ENCODE data around the gene CCR2. TPM values are rescaled to one million over a fixed set of nuclear protein-coding genes. Genes with fewer than 3 reads are reported as not detected.
"Not testable (repeated sequence)": the region's sequence is repeated elsewhere in the genome, so short reads cannot be mapped to it uniquely, and the experiment has no call there.

CCR2 gene
- 1 to 10 TPM in 1 of 3 donors, under 1 TPM in 2; 0.18 to 1.4 (median 0.41) TPM for total RNA-seq

- peak; percentile 74 to 78 for ATAC-seq
- H3K4me1 Mint-ChIP-seq (ENCODE audit: low read depth) = peaks cover 81% of the 10 kb centered on the region
- no peaks in the 10 kb centered on the region for H3K9me3 Mint-ChIP-seq
- DNase-seq = peak; percentile 14
- no peaks in the 10 kb centered on the region for H3K36me3 Mint-ChIP-seq (ENCODE audit: insufficient read depth)
- H3K4me3 Mint-ChIP-seq = peak within 1 kb of the TSS; percentile 61
- peaks cover 2% of the 10 kb centered on the region for H3K27me3 Mint-ChIP-seq (ENCODE audit: low read depth)
These were observed at the start of gene CCR2 for GRCh38 chr3:46353647-46354410. Gene CCR2, plus strand, starts transcription at chr3:46354111. Its CDS starts 3,417 bp downstream, at chr3:46357528.

GRCh38 chr3:46304739-46305138 lies 49.2 kb upstream of the CCR2 start:
- Mint-ChIP-seq H3K4me1 (ENCODE audit: low read depth) (peaks cover 28% of the 10 kb centered on the region), H3K36me3 (ENCODE audit: insufficient read depth) (no peaks in the 10 kb centered on the region)

DNA sequence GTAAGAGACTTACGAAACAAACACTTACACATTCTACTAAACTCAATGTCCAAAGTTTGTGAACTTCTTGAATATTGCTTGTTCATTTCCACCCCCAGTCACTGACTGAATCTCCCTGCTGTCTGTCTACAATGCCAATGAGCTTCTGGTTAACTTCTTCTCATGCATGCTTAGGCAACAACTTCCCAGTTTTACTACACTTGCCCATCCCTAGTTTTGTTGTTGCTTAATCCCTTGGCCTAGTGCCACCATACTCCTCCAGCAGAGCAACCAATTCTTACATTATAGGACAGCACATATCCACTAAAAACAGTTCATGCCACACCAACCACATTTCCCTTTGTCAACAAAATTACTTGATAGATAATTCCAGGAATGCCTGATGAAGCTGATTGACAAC lies 40.9 kb upstream of the CCR2 start:
- H3K27me3 Mint-ChIP-seq (ENCODE audit: low read depth) = peaks cover 2% of the 10 kb centered on the region
- no peak for DNase-seq
- peaks cover under 1% of the 10 kb centered on the region for H3K9me3 Mint-ChIP-seq
- ATAC-seq = no peak
- peaks cover 4% of the 10 kb centered on the region for H3K4me1 Mint-ChIP-seq (ENCODE audit: low read depth)
- H3K4me3 Mint-ChIP-seq = no peak overlapping the region
- peaks cover 1% of the 10 kb centered on the region for H3K36me3 Mint-ChIP-seq (ENCODE audit: insufficient read depth)

More at GRCh38 chr3:46304739-46305138, 49.2 kb upstream of the CCR2 start:
- Mint-ChIP-seq H3K9me3 (no peaks in the 10 kb centered on the region), H3K27me3 (ENCODE audit: low read depth) (no peaks in the 10 kb centered on the region), H3K4me3 (no peak overlapping the region)
- ATAC-seq (no peak), DNase-seq (no peak)

DNA sequence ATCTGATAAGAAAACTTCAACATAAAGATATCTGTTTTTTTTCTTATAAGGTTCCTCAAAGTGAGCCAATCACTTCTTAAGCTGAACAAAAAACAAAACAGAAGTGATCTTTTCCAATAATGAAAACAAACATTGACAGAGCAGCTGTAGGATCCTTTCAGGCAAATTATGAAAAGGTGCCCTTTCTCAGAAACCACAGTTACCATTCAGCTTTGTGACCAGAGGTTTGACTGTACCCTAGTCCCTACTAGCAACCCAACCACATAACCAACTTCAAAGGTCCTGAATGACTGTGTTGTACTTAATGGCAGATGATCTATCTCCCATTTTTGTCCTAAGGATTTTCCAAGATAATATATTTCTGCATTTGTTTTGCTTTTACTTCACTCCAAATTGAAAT lies 39.4 kb upstream of the CCR2 start:
- peak in 1 of 2 donors; percentile 43 for ATAC-seq
- DNase-seq = no peak
- peaks cover 2% of the 10 kb centered on the region for H3K27me3 Mint-ChIP-seq (ENCODE audit: low read depth)
- H3K36me3 Mint-ChIP-seq (ENCODE audit: insufficient read depth) = peaks cover 3% of the 10 kb centered on the region
- H3K9me3 Mint-ChIP-seq = peaks cover 5% of the 10 kb centered on the region
- peaks cover 4% of the 10 kb centered on the region for H3K4me1 Mint-ChIP-seq (ENCODE audit: low read depth)
- no peak overlapping the region for H3K4me3 Mint-ChIP-seq

DNA sequence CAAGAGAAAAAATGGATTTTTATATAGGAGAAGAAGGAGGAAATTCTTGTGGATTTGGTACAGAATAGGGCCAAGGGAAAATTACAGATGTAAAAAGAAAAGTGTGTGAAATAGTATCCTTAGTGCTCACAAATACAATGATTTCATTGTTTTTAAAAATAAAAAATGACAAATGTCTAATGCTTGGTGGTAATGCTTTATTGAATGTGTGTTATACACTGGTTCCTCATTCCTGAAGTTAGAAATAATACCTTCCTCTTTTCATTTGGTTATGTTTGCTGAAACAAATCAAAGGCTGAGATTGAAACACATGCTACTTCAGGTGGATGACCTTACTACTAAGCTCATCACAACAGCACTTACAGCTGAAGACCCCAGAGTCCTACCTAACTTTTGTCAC lies 37.7 kb upstream of the CCR2 start:
- Mint-ChIP-seq H3K4me3 (no peak overlapping the region), H3K4me1 (ENCODE audit: low read depth) (peaks cover 4% of the 10 kb centered on the region), H3K27me3 (ENCODE audit: low read depth) (no peaks in the 10 kb centered on the region), H3K9me3 (peaks cover 5% of the 10 kb centered on the region), H3K36me3 (ENCODE audit: insufficient read depth) (peaks cover 3% of the 10 kb centered on the region)
- DNase-seq (no peak), ATAC-seq (no peak)

GRCh38 chr3:46318207-46318927 lies 35.5 kb upstream of the CCR2 start:
- Mint-ChIP-seq H3K9me3 (peaks cover 5% of the 10 kb centered on the region), H3K4me3 (no peak overlapping the region), H3K4me1 (ENCODE audit: low read depth) (peaks cover 6% of the 10 kb centered on the region), H3K27me3 (ENCODE audit: low read depth) (no peaks in the 10 kb centered on the region), H3K36me3 (ENCODE audit: insufficient read depth) (peaks cover 3% of the 10 kb centered on the region)
- ATAC-seq (no peak), DNase-seq (no peak)

DNA sequence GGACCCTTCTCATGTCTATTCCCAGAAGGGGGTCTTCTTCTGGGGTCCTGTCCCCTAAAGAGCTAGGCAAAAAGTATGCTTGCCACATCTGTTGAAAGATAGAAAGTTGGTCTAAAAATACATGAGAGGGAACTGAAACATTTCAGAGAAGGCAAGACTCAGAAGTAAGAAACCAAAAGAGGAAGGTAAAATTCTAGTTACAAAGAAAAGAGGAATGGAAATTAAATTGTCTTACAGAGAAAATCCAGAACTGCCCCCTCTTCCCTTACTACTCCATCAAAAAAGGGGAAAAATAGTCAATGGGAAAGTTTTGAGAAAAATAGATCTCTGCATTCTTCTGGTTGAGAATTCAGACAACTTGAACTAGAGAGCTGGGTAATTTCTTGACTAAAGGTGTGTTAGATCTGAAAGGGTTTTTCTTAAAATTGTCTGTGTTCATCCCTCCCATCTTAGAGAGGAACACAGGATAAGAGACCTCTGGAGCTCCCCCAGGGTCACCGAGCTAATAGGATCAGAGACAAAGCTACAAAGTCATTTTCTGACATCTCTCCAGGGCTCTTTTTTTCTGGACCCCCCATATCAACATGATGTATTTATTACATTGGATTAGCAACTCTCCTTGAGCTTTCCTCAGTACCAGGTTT lies 32.3 kb upstream of the CCR2 start:
- DNase-seq (no peak), ATAC-seq (no peak)
- H3K4me1 Mint-ChIP-seq (ENCODE audit: low read depth) = peaks cover 7% of the 10 kb centered on the region
- no peak overlapping the region for H3K4me3 Mint-ChIP-seq
- H3K9me3 Mint-ChIP-seq = peaks cover 5% of the 10 kb centered on the region
- H3K27me3 Mint-ChIP-seq (ENCODE audit: low read depth) = no peaks in the 10 kb centered on the region
- peaks cover 3% of the 10 kb centered on the region for H3K36me3 Mint-ChIP-seq (ENCODE audit: insufficient read depth)

DNA sequence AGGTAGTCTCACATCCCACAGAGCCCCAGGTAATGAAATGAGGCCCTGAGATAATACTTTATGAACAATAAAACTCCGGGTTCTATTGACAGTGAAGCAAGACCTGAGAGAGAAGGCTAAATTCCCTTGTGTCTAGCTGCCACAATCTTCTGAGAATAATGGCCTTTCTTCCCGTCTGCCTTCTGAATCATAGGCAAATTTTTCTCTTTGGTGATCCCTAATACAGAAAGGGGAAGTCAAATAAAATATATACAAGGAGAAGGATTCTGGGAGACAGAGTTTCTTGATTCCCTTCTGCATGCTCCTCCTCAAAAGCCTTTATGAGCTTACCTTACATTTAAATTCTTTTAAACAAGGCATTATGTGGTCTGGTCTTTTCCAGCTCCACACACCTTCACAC lies 29.9 kb upstream of the CCR2 start:
- Mint-ChIP-seq H3K9me3 (no peaks in the 10 kb centered on the region), H3K4me1 (ENCODE audit: low read depth) (peaks cover 7% of the 10 kb centered on the region), H3K36me3 (ENCODE audit: insufficient read depth) (no peaks in the 10 kb centered on the region), H3K4me3 (no peak overlapping the region), H3K27me3 (ENCODE audit: low read depth) (no peaks in the 10 kb centered on the region)
- ATAC-seq (no peak), DNase-seq (no peak)

DNA sequence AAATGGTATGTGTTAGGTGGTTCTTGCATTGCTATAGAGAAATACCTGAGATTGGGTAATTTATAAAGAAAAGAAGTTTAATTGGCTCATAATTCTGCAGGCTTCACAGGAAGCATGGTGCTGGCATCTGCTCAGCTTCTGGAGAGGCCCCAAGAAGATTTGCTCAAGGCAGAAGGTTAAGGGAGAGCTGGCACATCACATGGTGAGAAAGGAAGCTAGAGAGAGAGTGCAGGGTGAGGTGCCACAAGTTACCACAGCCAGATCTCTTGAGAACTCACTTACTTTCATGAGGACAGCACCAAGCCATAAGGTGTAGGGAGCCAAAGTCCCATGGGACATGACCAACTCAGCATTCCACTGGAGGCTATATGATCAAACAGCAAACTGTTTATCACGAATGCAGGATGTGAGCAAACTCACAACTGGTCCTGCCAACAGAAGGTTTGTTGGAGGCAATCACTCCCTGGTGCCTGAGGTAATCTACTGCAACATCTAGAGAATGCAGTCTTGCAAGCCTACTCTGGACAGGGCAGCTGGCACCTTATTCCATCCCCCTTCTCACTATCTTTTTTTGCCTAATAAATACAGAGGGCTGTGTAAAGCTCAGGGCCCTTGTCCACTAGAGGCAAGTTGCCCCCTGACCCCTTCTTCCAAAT lies 28.1 kb upstream of the CCR2 start:
- H3K36me3 Mint-ChIP-seq (ENCODE audit: insufficient read depth) = no peaks in the 10 kb centered on the region
- no peaks in the 10 kb centered on the region for H3K9me3 Mint-ChIP-seq
- ATAC-seq = no peak
- no peaks in the 10 kb centered on the region for H3K27me3 Mint-ChIP-seq (ENCODE audit: low read depth)
- no peak for DNase-seq
- peaks cover 7% of the 10 kb centered on the region for H3K4me1 Mint-ChIP-seq (ENCODE audit: low read depth)
- no peak overlapping the region for H3K4me3 Mint-ChIP-seq

- not testable (repeated sequence) for DNase-seq; H3K27me3 Mint-ChIP-seq (ENCODE audit: low read depth); H3K4me1 Mint-ChIP-seq (ENCODE audit: low read depth); H3K9me3 Mint-ChIP-seq; H3K4me3 Mint-ChIP-seq; ATAC-seq; H3K36me3 Mint-ChIP-seq (ENCODE audit: insufficient read depth)
These were observed 23.2 kb upstream of the CCR2 start for GRCh38 chr3:46330676-46331075.

- peaks cover 16% of the 10 kb centered on the region for H3K9me3 Mint-ChIP-seq
- H3K36me3 Mint-ChIP-seq (ENCODE audit: insufficient read depth) = no peaks in the 10 kb centered on the region
- H3K27me3 Mint-ChIP-seq (ENCODE audit: low read depth) = peaks cover 2% of the 10 kb centered on the region
- ATAC-seq (peak; percentile 89 to 92), DNase-seq (no peak)
- H3K4me3 Mint-ChIP-seq = no peak overlapping the region
- H3K4me1 Mint-ChIP-seq (ENCODE audit: low read depth) = peaks cover 8% of the 10 kb centered on the region
These were observed 19.0 kb upstream of the CCR2 start for GRCh38 chr3:46334741-46335478.

GRCh38 chr3:46335541-46335940 lies 18.4 kb upstream of the CCR2 start:
- no peak for DNase-seq
- H3K4me3 Mint-ChIP-seq = no peak overlapping the region
- peaks cover 2% of the 10 kb centered on the region for H3K27me3 Mint-ChIP-seq (ENCODE audit: low read depth)
- no peak for ATAC-seq
- peaks cover 21% of the 10 kb centered on the region for H3K9me3 Mint-ChIP-seq
- H3K4me1 Mint-ChIP-seq (ENCODE audit: low read depth) = peaks cover 8% of the 10 kb centered on the region
- no peaks in the 10 kb centered on the region for H3K36me3 Mint-ChIP-seq (ENCODE audit: insufficient read depth)

GRCh38 chr3:46337911-46338310 lies 16.0 kb upstream of the CCR2 start:
- Mint-ChIP-seq H3K4me3 (no peak overlapping the region), H3K9me3 (peaks cover 21% of the 10 kb centered on the region), H3K27me3 (ENCODE audit: low read depth) (no peaks in the 10 kb centered on the region), H3K36me3 (ENCODE audit: insufficient read depth) (no peaks in the 10 kb centered on the region), H3K4me1 (ENCODE audit: low read depth) (peaks cover 8% of the 10 kb centered on the region)
- peak in 1 of 2 donors; percentile 38 for ATAC-seq
- DNase-seq = no peak

GRCh38 chr3:46338840-46339239 lies 15.1 kb upstream of the CCR2 start:
- ATAC-seq (no peak), DNase-seq (no peak)
- Mint-ChIP-seq H3K4me3 (no peak overlapping the region), H3K4me1 (ENCODE audit: low read depth) (peaks cover 6% of the 10 kb centered on the region), H3K27me3 (ENCODE audit: low read depth) (no peaks in the 10 kb centered on the region), H3K36me3 (ENCODE audit: insufficient read depth) (no peaks in the 10 kb centered on the region), H3K9me3 (peaks cover 21% of the 10 kb centered on the region)

All from activated T-cell treated with anti-CD3 and anti-CD28 coated beads, Interleukin-2, amount 50 U/mL, for 4 hours (primary cell).